Astrocyte (in vitro differentiated cells and primary cell): ENCODE results near the gene STRIP2.

Experiments used
- CTCF ChIP-seq: IDR thresholded peaks from 2 replicates; pipeline ENCODE4 v1.5.1; 2011; ENCODE audit warnings: low read depth, mild to moderate bottlenecking, inconsistent platforms, low read length, moderate library complexity; ENCODE audit not compliant: insufficient read depth
- EZH2 ChIP-seq: IDR thresholded peaks from 2 replicates; pipeline ENCODE4 v1.6.1; 2012; ENCODE audit warnings: mild to moderate bottlenecking, low read length, inconsistent platforms; ENCODE audit not compliant: insufficient read depth

- TF ChIP-seq CTCF: no peak
- TF ChIP-seq EZH2: no peak
Observed at GRCh38 chr7:129401228-129401966, 32.8 kb upstream of the STRIP2 start.
